ENCODE measurements around the gene CHRNA4.
A peak's percentile ranks its signal among the peaks of the same experiment; 100 is the strongest.

CHRNA4 gene

DNA sequence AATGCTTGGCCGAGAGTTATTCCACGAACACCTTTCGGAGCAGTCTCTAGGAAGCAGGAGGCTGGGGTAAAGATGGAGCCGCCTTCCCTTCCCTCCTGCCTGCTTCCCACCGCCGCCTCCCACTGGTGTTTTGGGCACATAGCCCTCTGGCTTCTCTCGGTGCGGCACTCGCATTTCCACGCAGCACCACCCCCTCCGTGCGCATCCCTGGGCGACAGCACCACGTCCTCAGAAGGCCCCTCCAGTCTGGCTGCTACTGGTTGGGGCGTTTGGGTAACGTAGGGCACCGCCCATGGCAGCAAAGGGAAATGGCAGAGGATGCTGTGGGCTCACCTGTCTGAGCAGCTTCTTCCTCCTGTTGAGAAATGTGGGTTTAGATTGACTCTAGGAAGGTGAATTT, 65.7 kb downstream of the CHRNA4 start:
- H3K36me3 ChIP-seq (ENCODE audit: control insufficient read depth, insufficient read depth, low read length): no peaks in the 10 kb centered on the region
- H3K27me3 ChIP-seq (replicated peaks; ENCODE audit: control insufficient read depth, insufficient read depth, low read length): no peaks in the 10 kb centered on the region
- H3K4me3 ChIP-seq (replicated peaks; ENCODE audit: low read depth, low read length): no peak overlapping the region
- DNase-seq (ENCODE audit: extremely low read depth, insufficient read length): no peak
- TF ChIP-seq, protein P1, sequence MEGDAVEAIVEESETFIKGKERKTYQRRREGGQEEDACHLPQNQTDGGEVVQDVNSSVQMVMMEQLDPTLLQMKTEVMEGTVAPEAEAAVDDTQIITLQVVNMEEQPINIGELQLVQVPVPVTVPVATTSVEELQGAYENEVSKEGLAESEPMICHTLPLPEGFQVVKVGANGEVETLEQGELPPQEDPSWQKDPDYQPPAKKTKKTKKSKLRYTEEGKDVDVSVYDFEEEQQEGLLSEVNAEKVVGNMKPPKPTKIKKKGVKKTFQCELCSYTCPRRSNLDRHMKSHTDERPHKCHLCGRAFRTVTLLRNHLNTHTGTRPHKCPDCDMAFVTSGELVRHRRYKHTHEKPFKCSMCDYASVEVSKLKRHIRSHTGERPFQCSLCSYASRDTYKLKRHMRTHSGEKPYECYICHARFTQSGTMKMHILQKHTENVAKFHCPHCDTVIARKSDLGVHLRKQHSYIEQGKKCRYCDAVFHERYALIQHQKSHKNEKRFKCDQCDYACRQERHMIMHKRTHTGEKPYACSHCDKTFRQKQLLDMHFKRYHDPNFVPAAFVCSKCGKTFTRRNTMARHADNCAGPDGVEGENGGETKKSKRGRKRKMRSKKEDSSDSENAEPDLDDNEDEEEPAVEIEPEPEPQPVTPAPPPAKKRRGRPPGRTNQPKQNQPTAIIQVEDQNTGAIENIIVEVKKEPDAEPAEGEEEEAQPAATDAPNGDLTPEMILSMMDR (IDR thresholded peaks at IDR 0.05; ENCODE audit: insufficient read depth, low read length, poor library complexity, severe bottlenecking): peak; percentile 2

GRCh38 chr20:63295018-63295417, 66.1 kb downstream of the CHRNA4 start:
- TF ChIP-seq, protein P1 (IDR thresholded peaks at IDR 0.05; ENCODE audit: insufficient read depth, low read length, poor library complexity, severe bottlenecking): no peak
- no peak for DNase-seq (ENCODE audit: extremely low read depth, insufficient read length)
- H3K4me3 ChIP-seq (replicated peaks; ENCODE audit: low read depth, low read length): no peak overlapping the region
- H3K36me3 ChIP-seq (ENCODE audit: control insufficient read depth, insufficient read depth, low read length): no peaks in the 10 kb centered on the region; the same call in 1 of the 2 replicates
- no peaks in the 10 kb centered on the region for H3K27me3 ChIP-seq (replicated peaks; ENCODE audit: control insufficient read depth, insufficient read depth, low read length)

GRCh38 chr20:63294536-63294900, 66.6 kb downstream of the CHRNA4 start:
- Histone ChIP-seq H3K36me3 (ENCODE audit: control insufficient read depth, insufficient read depth, low read length) (no peaks in the 10 kb centered on the region; the same call in 1 of the 2 replicates), H3K27me3 (replicated peaks; ENCODE audit: control insufficient read depth, insufficient read depth, low read length) (no peaks in the 10 kb centered on the region), H3K4me3 (replicated peaks; ENCODE audit: low read depth, low read length) (no peak overlapping the region)
- TF ChIP-seq, protein P1 (IDR thresholded peaks at IDR 0.05; ENCODE audit: insufficient read depth, low read length, poor library complexity, severe bottlenecking): no peak
- DNase-seq (ENCODE audit: extremely low read depth, insufficient read length): no peak

GRCh38 chr20:63293871-63294535, 67.1 kb downstream of the CHRNA4 start:
- Histone ChIP-seq H3K4me3 (replicated peaks; ENCODE audit: low read depth, low read length) (no peak overlapping the region), H3K36me3 (ENCODE audit: control insufficient read depth, insufficient read depth, low read length) (peaks cover 1% of the 10 kb centered on the region), H3K27me3 (replicated peaks; ENCODE audit: control insufficient read depth, insufficient read depth, low read length) (no peaks in the 10 kb centered on the region)
- TF ChIP-seq, protein P1 (IDR thresholded peaks at IDR 0.05; ENCODE audit: insufficient read depth, low read length, poor library complexity, severe bottlenecking): no peak
- DNase-seq (ENCODE audit: extremely low read depth, insufficient read length): no peak

GRCh38 chr20:63293456-63293855, 67.7 kb downstream of the CHRNA4 start:
- TF ChIP-seq, protein P1 (IDR thresholded peaks at IDR 0.05; ENCODE audit: insufficient read depth, low read length, poor library complexity, severe bottlenecking): no peak
- H3K36me3 ChIP-seq (ENCODE audit: control insufficient read depth, insufficient read depth, low read length): peaks cover 5% of the 10 kb centered on the region
- no peak for DNase-seq (ENCODE audit: extremely low read depth, insufficient read length)
- H3K27me3 ChIP-seq (replicated peaks; ENCODE audit: control insufficient read depth, insufficient read depth, low read length): no peaks in the 10 kb centered on the region
- no peak overlapping the region for H3K4me3 ChIP-seq (replicated peaks; ENCODE audit: low read depth, low read length)
